Activated CD4-positive, alpha-beta T cell treated with anti-CD3 and anti-CD28 coated beads for 4 hours (primary cell): Measurements from ENCODE around the gene GPHN.
"Not testable (repeated sequence)": the region's sequence is repeated elsewhere in the genome, so short reads cannot be mapped to it uniquely, and the experiment has no call there.

Source experiments
- DNase-seq, 2 donors: peaks; one replicate each; pipeline ENCODE4 v3.0.0-alpha.2; 2020

Gene GPHN

DNA sequence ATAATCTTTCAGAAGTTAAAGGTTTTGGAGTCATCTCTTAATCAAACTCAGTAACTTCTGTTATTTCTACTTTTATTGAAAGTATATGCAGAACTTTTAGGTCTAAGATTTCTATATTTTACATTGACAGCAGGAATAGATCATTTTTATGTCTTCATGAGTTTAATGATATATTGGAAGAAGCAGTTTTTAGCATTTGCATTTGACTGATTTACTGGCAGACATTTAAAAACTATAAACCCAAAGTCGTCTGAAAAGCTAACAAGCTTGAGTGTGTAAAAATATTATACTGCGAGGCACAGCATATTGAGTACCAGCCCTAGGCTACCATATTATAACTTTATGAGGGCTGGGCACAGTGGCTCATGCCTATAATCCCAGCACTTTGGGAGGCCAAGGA is 467.3 kb downstream of the GPHN start:
- no peak for DNase-seq

DNA sequence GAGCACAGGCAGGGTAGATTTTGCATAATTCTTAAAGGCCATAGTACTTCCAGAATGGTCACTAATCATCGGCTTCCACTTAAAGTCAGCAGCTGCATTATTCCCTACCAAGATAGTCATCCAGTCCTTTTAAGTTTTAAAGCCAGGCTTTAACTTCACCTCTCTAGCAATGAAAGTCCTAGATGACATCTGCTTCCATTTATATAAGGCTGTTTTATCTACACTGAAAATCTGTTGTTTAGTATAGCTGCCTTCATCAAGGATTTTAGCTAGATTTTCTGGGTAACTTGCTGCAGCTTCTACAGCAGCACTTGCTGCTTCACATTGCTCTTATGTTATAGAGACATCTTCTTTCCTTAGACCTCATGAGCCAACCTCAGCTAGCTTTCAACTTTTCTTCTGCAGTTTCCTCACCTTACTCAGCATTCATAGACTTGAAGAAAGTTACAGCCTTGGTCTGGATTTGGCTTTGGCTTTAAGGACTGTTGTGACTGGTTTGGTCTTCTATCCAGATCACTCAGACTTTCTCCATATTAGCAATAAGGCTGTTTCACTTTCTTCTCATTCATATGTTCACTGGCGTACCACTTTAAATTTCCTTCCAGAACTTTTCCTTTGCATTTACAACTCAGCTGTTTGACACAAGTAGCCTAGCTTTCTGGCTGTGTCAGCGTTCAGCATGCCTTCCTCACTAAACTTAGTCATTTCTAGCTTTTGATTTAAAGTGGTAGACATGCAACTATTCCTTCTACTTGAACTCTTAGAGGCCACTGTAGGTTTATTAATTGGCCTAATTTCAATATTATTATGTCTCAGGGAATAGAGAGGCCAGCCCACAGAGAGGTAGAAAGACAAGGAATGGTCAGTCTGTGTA is 471.4 kb downstream of the GPHN start:
- no peak for DNase-seq

DNA sequence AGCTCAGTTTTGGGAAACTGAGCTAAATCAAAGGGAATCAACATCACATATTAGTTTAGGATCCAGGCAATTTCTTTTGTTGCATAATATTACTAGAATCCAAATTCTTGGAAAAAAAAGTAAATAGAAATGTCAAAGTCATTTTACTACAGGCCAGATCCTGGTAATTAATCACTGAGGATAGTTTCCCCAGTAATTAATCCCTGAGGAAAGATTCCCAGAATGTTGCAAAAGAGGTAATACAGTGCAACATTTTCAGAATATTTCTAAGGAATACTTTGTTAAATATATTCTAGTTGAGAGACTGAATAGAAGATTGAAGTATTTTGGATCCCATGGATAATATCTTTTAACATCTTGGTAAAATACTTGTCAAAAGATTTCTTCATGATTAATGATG is 474.3 kb downstream of the GPHN start:
- no peak for DNase-seq

DNA sequence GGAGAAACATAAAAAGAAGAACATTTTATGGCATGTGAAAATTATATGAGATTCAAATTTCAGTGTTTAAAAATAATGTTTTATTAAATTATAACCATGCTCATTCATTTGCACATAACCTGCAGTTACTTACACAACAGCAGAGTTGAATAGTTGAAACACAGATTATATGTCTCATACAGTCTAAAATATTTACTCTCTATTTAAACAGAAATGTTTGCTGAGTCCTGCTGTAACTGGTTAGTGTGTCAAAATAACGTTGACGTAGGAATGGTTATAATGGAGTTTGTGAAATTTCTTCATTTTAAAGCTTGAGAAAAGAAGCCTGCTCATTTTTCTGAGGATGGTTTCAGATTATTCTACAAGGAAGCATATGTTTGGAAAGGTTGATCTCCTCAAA is 484.8 kb downstream of the GPHN start:
- DNase-seq = no peak

DNA sequence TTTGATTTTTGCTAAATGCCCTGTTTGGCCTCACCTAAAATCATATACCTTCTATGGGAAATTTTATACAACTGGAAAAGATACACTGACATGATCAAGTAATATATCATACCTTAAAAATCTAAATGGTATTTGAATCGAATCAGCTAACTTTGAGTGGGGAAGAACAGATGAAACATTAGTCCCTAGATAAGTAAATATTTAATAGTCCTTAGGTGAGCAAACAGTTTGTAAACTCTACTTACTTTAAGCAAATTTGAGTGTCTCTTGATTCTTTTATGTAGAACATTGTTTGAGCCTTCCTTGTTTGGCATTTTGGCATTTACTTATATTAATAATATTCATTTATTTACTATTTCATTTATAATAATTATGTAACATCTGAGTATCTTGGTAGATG is 485.6 kb downstream of the GPHN start:
- no peak for DNase-seq

DNA sequence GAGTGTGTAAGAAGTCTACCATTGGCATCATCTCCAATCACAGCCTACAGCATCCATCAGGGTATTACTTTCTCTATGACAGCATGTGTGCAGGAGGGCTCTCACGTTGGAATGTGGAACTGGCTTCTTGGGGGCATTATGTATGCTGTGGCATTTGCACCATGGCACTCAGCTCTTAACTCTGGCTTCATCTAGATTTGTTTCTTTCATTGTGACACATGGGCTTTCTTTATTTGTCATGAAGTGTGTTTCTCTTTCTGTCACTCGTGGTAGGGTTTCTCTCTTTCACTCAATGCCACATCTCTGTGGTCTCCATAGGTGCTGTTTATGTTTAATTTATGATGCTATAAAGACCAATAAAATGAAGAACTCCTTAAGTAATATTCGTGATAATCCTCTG is 490.1 kb downstream of the GPHN start:
- DNase-seq = no peak

DNA sequence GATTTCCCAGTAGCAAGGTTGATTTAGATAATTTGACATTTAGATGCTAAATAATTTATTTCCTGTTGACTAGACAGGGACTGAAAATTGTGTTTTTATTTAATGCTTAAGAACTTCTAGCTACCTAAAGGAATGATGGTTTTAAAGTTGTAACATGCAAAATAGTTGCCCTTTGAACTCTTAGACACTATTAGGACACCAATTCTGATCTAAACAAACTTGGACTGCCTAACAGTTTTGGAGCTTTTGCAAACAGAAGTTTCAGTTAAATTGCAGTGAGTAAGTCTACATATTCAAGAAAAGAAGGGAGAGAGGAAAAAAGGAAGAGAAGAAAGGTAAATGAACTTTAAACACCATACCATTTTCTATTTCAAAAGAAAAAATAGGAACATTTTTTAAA is 492.0 kb downstream of the GPHN start:
- no peak for DNase-seq

DNA sequence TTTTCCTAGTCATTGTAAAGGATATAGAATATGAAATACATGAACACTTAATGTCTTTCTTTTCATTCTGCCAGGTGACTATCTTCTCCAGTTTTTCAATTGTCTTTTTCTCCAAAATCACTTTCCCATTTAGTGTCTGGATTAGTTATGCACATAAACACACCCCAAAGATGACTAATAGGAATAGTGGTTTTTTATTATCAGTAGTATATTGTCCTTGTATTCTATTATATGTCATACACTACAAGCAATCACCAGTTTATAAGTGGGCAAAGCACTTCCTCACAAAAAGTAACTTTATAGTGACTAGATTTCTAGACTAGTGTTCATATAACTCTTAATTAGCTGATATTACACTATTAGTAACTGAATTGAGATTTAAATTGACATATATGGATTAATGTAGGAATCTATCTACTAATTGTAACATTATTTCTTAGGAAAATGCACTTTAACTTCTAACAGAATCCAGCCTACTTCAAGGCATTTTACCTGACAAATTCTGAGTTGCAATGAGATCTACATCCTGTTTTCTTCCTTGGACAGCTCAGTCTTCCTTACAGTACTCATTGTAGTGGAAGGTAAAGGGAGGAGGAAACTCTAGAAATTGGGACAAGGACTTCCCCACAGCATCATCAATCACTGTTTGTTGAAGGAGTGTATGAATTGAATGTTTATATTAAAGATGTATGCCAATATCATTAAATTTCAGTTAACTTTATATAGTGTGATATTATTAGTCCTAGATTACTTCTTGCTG is 495.2 kb downstream of the GPHN start:
- DNase-seq = no peak

DNA sequence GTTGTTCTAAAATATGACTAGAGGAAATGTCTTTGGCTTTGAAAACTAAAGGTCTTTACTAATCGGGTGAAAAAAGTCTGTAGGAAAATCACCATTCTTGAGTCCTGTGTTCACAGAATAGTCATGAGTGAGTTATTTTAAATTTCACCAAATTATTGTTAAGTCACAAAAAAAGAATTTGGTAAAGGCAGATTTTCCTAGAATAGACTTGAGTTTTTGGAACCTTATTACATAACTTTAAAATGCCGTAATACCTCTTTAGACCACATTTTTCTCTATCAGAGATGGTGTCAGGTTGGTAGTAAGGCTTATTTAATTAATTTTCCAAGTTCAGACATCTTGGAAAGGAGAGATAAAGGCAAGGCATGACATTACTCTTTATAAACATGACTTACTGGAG is 496.6 kb downstream of the GPHN start:
- no peak for DNase-seq

DNA sequence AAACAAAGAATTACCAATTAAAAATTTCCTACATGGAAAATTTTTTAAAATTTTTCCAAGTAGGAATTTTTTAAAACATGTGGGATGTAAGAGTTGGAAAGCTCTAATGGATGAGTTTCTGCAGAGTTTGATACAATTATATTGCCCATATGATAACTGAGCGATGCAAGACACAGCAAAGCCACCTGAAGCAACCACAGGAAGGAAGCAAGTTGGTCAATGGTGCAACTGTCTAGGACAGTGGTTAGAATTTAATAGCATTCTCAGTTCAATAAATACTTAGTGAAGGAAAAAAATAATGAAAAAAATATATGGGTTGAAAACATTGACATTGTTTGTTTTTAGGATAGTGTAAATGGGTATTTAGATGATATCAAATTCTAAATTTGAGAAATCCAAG is 502.7 kb downstream of the GPHN start:
- DNase-seq = no peak

DNA sequence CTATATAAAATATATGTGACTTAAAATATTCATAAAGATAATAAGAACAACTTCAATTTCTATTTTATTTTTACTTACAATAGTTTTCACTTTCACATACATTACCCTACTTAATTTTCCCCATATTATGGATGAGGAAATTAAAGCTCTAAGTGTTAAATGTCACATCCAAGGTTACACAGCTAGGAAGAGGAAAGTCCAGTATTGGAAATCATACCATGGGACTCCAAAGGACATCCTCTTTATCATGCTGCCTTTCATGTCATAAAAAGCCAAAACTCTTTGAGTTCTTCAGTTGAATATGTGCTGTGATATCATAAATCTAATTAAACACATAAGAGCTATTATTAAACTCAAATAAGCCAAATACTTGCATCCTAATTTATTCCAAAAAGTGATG is 508.9 kb downstream of the GPHN start:
- no peak for DNase-seq

DNA sequence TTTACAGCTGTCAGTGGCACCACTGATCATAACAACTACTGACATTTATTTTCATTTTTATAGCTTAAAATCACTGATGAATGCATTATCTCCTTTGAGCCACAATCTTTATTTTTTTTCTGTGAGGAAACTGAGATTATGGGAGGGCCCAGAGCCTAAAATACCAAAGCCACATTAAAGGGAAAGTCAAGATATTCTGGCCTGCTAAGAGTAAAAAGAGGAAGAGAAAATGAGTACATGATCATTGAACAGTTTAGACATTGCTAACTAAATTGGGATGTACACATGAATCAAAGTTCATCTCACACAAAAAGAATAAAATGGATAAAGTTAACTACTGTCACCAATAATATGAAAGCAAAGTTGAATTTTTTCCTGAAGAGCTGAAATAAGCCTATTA is 510.8 kb downstream of the GPHN start:
- DNase-seq = no peak

DNA sequence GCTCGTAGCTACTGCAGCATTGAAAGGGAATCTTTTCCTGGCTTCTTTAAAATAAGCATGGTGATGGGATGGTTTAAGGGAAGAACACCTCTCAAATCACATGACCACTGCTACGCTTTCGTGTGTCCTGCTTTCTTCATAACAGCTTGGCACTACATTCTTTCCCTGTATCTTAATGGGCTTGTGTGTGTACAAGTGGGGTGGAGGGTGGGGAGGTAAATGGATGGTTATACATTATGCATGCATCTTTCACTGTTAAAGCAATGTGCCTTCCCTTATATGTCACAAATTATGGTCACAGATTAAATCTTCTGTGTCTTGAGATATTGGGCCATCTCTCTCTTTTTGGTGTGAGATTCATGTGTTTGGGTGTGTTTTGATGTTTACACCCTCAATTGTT is 511.8 kb downstream of the GPHN start:
- DNase-seq = no peak

DNA sequence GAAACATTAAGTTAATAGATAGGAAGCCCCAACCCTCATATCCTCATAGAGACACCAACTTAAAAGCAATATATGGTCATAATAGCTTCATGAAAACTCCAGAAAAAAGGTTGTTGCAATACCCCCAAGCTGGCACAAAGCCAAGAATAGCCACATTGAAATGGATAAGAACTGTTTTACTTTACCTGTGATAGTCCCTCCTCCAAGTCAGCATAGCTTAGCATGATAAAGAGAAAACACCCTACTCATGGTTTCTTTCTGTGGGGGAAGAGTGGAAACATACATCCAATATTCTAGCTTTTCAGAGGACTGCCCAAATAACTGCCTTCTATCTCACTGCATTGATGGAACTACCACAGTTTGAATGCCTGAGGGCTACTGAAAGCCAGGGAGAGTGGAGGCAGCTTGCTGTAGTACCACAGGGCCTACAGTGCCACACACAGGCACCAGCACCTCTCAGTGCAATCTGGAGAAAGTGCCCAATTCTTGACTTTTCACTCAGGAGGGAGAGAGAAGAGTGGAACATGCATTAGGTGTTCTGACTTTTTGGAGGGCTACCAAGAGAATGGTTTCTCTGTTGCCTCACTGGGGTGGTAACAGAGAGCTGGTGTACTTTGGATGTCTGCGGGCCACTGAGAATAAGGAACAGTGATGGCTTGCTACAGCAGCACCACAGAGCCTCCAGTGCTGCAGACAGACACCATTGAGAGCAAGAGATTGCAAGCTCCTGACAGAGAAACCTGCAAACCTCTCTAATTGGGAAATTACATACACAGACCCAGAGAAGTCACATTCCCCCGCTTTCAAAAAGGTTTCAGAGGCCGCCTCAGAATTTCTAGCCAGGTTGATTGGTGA is 524.2 kb downstream of the GPHN start:
- no peak for DNase-seq

DNA sequence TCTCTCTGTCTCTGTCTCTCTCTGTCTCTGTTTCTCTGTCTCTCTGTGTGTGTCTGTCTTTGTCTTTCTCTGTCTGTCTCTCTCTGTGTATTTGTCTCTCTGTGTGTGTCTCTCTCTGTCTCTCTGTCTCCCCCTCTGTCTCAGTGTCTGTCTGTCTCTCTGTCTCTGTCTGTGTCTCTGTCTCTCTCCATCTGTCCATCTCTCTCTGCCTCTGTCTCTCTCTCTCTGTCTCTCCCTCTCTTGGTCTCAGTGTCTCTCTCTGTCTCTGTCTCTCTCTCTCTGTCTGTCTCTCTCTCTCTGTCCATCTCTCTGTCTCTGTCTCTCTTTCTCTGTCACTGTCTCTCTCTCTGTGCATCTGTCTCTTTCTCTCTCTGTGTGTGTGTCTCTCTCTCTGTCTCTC is 537.5 kb downstream of the GPHN start:
- no peak for DNase-seq

DNA sequence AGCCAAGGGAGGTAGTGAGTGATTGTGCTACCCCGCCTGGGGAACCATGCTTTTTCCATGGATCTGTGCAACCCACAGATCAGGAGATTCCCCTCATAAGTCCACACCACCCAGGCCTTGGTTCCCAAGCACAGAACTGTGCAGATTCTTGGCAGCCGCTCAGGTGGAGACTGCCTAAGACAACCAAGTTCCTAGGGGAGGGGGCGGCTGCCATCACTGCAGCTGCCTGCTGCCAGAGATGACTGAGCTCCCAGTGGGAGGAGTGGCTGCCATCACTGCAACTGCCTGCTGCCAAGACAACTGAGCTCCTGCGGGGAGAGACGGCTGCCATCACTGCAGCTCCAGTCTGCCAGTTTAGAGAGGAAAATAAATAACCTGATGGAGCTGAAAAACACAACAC is 542.9 kb downstream of the GPHN start:
- DNase-seq = no peak

DNA sequence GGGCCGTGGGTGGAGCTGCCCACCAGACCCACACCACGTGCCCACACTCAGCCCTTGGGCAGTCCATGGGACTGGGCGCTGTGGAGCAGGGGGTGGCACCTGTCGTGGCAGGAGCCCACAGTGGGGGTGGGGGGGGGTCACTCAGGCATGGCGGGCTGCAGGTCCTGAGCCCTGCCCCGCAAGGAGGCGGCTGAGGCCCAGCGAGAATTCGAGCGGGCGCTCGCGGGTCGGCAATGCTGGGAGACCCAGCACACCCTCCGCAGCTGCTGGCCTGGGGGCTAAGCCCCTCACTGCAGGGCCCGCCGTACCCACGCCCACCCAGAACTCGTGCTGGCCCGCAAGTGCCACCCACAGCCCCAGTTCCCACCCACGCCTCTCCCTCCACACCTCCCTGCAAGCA is 548.7 kb downstream of the GPHN start:
- no peak for DNase-seq

DNA sequence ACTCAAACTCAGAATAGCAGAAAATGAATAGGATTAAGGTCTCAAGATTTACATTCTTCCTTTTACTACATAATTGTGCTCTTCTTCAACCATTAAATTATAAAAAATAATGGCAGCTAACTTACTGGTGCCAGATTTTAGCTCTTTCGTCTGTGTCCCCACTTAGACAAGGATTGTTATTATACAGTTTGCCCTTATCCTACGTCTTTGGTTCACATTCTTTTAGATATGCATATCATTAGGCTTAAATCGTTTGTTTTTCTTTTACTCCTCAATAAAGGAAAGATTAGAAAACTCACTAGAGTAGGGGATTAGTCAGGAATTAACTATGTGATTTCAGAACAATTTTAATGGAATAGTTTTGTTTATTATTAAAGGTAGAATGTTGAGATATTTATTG is 551.6 kb downstream of the GPHN start:
- no peak for DNase-seq

DNA sequence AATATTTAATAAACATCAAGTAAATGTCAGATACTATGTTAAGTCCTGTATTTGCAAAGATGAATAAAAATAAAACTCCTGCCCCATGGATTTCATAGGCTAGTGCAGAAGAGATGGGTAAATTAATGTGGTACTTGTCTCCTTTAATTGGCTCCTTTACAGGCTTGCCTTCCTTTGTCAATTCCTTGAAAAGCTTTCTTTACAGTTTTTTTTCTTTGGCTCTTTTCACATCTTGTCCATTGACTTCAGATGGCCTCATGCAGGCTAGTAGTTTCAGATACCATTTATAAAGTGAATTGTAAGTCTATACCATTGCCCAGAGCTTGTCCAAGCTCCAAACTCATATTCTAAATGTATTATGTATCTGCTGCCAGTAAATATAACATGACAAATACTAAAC is 552.6 kb downstream of the GPHN start:
- DNase-seq = no peak

DNA sequence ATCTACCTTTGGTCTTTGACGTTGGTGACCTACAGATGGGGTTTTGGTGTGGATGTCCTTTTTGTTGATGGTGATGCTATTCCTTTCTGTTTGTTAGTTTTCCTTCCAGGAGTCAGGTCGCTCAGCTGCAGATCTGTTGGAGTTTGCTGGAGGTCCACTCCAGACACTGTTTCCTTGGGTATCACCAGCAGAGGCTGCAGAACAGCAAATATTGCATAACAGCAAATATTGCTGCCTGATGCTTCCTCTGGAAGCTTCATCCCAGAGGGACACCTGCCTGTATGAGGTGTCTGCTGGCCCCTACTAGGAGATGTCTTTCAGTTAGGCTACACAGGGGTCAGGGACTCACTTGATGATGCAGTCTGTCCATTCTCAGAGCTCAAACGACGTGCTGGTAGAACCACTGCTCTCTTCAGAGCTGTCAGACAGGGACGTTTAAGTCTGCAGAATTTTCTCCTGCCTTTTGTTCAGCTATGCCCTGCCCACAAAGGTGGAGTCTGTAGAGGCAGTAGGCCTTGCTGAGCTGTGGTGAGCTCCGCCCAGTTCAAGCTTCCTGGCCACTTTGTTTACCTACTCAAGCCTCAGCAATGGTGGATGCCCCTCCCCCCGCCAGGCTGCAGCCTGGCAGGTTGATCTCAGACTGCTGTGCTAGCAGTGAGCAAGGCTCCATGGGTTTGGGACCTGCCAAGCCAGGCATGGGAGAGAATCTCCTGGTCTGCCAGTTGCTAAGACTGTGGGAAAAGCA is 559.3 kb downstream of the GPHN start:
- DNase-seq = not testable (repeated sequence)

DNA sequence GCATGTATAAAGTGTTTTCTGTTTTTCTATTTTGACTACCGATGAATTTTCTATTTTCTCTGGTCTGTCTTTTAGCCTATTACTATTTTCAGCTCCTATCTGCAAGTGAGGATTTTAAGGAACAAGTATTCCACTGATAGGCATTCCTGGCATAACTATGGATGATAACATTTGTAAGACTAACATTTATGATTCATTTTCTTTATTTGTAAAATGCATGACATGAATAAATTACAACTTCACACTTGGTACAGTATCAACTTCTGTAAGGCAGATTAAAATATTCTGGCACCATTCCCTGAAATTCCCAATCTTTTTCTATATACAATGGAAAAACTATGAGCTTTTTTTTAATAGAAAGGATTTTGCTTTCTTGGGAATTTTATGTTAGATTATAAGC is 560.3 kb downstream of the GPHN start:
- DNase-seq = no peak

DNA sequence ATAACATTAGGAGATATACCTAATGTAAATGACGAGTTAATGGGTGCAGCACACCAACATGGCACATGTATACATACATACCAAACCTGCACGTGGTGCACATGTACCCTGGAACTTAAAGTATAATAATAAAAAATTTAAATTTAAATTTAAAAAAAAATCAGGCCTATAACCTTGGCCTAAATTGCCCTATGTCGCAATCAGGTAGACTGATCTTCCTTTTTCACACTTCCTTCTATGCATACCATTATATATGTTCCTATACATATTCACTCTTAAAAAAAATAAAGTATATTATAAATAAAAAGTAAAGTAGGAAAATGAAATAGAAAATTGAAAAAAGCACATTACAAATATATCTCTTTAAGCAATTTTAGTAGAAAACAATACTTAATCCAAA is 563.6 kb downstream of the GPHN start:
- DNase-seq = no peak

DNA sequence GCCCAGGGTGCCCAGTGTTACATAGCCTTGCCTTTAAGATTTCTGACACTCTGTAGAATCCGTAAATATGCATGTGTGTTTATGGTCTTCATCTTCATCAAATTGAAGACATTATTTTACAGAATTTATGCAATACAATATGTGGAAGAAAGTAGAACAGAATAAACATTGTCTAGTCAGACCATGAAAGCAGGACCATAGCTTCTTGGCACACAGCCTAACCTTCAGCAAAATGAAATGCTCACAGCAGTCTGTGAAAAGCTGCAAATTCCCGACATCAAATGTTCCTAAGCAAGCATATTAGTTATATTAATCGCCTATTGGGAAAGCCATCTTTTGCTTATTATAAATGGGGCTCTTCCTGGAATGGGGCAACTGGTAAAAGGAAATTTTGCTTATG is 570.0 kb downstream of the GPHN start:
- no peak for DNase-seq
